ENCODE results near the gene FAM163A.
"Not testable (repeated sequence)": the region's sequence is repeated elsewhere in the genome, so short reads cannot be mapped to it uniquely, and the experiment has no call there.

The FAM163A gene
- total RNA-seq = 0 reads per million in 2 experiments

- DNase-seq (ENCODE audit: low read depth) = no peak
Observed at GRCh38 chr1:179742717-179743678, at the start of gene FAM163A. Gene FAM163A, plus strand, starts transcription at chr1:179743291. Its CDS starts 69,807 bp downstream, at chr1:179813098.

GRCh38 chr1:179694530-179694929, 48.6 kb upstream of the FAM163A start:
- not testable (repeated sequence) for DNase-seq (ENCODE audit: low read depth)

GRCh38 chr1:179702946-179703539, 40.0 kb upstream of the FAM163A start:
- no peak for DNase-seq (ENCODE audit: low read depth)

- DNase-seq (ENCODE audit: low read depth) = peak; percentile 57
Observed at GRCh38 chr1:179706339-179706941, 36.7 kb upstream of the FAM163A start.

- no peak for DNase-seq (ENCODE audit: low read depth)
Observed at GRCh38 chr1:179707406-179707805, 35.7 kb upstream of the FAM163A start.

GRCh38 chr1:179708434-179709195, 34.5 kb upstream of the FAM163A start:
- no peak for DNase-seq (ENCODE audit: low read depth)

GRCh38 chr1:179709841-179710329, 33.2 kb upstream of the FAM163A start:
- DNase-seq (ENCODE audit: low read depth) = peak; percentile 33

- no peak for DNase-seq (ENCODE audit: low read depth)
Observed at GRCh38 chr1:179714159-179714558, 28.9 kb upstream of the FAM163A start.

- no peak for DNase-seq (ENCODE audit: low read depth)
Observed at GRCh38 chr1:179714623-179715022, 28.5 kb upstream of the FAM163A start.

GRCh38 chr1:179719272-179719671, 23.8 kb upstream of the FAM163A start:
- no peak for DNase-seq (ENCODE audit: low read depth)

- DNase-seq (ENCODE audit: low read depth) = no peak
Observed at GRCh38 chr1:179728271-179728670, 14.8 kb upstream of the FAM163A start.

GRCh38 chr1:179729881-179730280, 13.2 kb upstream of the FAM163A start:
- no peak for DNase-seq (ENCODE audit: low read depth)

GRCh38 chr1:179731643-179732042, 11.4 kb upstream of the FAM163A start:
- DNase-seq (ENCODE audit: low read depth) = no peak

- no peak for DNase-seq (ENCODE audit: low read depth)
Observed at GRCh38 chr1:179742291-179742690, 800 bp upstream of the FAM163A start.

GRCh38 chr1:179743679-179744400, 749 bp downstream of the FAM163A start:
- no peak for DNase-seq (ENCODE audit: low read depth)

GRCh38 chr1:179744401-179745130, 1.5 kb downstream of the FAM163A start:
- no peak for DNase-seq (ENCODE audit: low read depth)

GRCh38 chr1:179745131-179745611, 2.1 kb downstream of the FAM163A start:
- DNase-seq (ENCODE audit: low read depth) = no peak

- DNase-seq (ENCODE audit: low read depth) = no peak
Observed at GRCh38 chr1:179745743-179746142, 2.7 kb downstream of the FAM163A start.

- no peak for DNase-seq (ENCODE audit: low read depth)
Observed at GRCh38 chr1:179747611-179748010, 4.5 kb downstream of the FAM163A start.

GRCh38 chr1:179748772-179749171, 5.7 kb downstream of the FAM163A start:
- no peak for DNase-seq (ENCODE audit: low read depth)
